D721Med (cell line): ENCODE measurements around the gene IGSF21.
A peak's percentile ranks its signal among the peaks of the same experiment; 100 is the strongest.

Experiments
- DNase-seq: peaks from one replicate; pipeline ENCODE4 v3.0.0; 2011; ENCODE audit warnings: low spot score; ENCODE audit not compliant: insufficient read length
- FAIRE-seq: peaks from 2 replicates; lab custom pipeline; 2011; peaks lifted over from hg19 to GRCh38; lab: Jason Lieb, UNC
- TF ChIP-seq, protein P1 (sequence below): IDR thresholded peaks from 2 replicates; pipeline ENCODE4 v1.5.1; 2012; ENCODE audit warnings: mild to moderate bottlenecking, control low read depth; ENCODE audit not compliant: insufficient read depth; ENCODE audit errors: missing control alignments

Gene IGSF21

DNA sequence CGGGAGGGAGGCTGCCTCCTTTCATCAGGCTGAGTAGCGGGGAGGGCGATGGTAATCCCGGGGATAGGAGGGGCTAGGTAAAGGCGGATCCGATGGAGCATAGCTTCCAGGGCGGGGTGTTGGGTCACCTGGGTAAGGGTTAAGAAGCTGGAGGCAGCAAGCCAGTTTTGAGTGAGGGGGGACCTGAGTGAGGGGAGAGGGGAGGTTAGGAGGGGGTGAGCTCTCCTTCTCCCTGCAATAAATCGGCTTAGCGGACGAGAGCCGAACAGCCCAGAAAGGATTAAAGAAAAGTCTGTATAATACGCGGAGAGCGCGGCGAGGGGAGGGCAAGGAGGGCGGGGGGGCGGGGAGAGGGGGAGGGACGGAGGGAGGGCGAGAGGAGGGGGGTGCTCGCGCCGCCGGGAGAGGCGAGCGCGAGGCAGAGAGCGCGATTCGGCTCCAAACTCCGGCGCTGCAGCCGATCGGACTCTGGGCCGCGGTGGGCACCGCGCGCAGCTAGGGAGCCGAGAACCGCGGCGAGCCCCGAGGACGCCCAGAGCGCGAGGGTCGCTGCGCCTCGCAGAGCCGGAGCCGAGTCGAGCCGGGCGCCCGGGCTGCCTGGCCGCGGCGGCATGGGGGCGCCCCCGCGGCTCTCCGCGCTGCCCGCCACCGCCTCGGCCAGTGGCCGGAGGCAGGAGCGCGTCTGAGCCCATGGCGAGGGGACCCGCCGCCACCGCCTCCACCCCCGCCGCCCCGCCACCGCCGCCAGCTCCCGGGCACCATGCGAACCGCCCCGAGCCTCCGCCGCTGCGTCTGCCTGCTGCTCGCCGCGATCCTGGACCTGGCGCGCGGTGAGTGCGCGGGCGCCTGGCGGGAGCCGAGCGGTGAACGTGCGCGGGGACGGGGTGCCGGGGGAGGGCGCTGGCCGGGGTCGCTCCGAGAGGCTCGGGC is at the start of gene IGSF21:
Gene IGSF21 (plus strand): TSS at position 430 of the 930 bp plus-strand sequence. CDS start 331 bp downstream, at position 761.
- TF ChIP-seq, protein P1, sequence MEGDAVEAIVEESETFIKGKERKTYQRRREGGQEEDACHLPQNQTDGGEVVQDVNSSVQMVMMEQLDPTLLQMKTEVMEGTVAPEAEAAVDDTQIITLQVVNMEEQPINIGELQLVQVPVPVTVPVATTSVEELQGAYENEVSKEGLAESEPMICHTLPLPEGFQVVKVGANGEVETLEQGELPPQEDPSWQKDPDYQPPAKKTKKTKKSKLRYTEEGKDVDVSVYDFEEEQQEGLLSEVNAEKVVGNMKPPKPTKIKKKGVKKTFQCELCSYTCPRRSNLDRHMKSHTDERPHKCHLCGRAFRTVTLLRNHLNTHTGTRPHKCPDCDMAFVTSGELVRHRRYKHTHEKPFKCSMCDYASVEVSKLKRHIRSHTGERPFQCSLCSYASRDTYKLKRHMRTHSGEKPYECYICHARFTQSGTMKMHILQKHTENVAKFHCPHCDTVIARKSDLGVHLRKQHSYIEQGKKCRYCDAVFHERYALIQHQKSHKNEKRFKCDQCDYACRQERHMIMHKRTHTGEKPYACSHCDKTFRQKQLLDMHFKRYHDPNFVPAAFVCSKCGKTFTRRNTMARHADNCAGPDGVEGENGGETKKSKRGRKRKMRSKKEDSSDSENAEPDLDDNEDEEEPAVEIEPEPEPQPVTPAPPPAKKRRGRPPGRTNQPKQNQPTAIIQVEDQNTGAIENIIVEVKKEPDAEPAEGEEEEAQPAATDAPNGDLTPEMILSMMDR: no peak
- DNase-seq (peak; percentile 45), FAIRE-seq (no peak)

DNA sequence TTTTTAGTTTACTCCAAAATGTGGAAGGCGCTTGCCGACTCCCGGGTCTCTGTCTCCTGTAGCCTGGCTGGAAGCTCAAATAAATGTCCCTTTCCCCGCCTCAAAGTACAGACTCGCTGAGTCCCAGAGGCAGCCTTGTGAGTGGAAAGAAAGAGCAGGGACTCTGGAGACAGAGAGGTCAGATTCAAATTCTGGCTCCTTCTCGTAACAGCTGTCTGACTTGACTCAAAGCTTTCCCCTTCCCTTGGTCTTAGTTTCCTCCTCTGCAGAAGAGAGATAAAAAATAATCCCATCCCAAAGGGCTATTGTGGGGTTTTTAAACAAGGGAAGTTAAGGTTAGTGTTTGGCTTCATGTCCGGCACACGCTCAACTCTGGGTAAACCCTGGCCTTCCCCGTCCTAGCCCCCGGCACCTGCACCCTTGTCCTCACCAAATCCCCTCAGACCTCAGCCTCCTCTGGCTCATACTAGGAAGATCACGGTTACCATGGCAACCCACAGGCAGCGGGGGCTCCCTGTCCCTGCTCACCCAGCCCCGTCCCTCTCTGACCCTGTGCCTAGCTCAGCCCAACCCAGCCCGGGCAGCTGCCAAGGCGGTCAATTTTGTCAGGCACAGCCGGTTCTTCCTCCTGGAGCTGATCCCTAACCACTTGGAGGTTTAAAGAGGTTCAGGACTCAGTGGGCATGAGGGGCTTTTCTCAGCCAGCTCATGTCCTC is 49.2 kb upstream of the IGSF21 start:
- FAIRE-seq: no peak
- DNase-seq: no peak
- TF ChIP-seq, protein P1: no peak

DNA sequence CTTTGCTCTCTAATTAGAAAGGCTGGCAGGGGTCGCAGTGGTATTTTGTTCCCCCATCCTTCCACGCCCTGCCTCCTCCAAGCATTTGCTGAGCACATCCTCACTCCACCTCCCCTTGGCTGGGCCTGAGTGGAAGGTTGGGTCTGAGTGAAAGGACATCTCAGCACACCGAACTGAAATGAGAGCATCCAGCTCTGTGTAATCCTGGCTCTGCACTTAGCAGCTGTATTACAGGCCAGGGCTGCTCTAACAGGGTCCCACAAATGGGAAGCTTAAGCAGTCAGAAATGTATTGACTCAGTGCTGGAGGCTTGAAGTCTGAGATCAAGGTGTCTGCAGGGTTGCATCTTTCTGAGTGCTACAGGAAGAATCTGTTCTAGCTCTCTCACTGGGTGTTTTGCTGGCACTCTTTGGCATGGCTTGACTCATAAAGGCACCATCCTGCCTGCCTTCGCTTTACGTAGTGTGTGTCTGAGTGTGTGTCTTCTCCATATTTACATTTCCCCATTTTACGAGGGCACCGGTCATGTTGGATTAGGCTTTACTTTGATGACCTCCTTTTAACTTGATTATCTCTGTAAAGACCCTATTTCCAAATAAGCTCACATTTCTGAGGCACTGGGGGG is 48.5 kb upstream of the IGSF21 start:
- no peak for FAIRE-seq
- TF ChIP-seq, protein P1: no peak
- DNase-seq: no peak

DNA sequence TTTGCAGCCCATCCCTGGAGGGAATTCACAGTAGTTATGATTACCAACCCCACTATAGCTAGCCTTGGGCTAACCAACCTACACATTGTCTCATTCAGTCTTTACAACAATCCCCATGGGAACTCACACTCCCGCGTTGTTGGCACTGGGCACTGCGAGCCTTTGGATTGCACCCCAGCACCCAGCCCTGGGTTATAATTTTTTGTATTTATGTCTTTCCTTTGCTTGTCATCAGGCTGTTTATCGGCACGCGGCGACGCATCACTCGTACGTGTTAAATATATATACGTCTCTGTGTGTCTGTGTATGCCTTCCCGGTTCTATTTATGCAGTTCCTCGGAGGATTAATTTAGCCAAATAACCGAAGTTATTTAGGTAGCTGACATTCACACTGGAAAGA is 47.2 kb upstream of the IGSF21 start:
- no peak for FAIRE-seq
- TF ChIP-seq, protein P1: no peak
- no peak for DNase-seq

DNA sequence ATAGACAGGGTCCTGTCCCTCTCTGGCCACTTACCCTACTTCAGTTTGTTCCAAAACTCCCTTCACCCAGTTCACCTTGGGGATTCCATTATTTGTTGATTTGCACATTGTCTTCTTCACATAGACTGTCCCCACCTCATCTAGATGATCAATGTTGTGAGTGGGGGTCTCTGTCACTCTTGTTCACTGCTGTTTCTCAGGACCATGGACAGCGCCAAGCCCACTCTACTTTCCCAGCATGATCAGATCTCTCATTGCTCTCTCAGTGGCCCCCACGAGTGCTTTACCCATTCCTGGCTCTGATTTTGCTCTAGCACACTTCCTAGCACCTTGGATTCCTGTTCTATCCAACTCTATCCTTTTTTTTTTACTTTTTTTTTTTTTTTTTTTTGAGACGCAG is 45.4 kb upstream of the IGSF21 start:
- no peak for DNase-seq

DNA sequence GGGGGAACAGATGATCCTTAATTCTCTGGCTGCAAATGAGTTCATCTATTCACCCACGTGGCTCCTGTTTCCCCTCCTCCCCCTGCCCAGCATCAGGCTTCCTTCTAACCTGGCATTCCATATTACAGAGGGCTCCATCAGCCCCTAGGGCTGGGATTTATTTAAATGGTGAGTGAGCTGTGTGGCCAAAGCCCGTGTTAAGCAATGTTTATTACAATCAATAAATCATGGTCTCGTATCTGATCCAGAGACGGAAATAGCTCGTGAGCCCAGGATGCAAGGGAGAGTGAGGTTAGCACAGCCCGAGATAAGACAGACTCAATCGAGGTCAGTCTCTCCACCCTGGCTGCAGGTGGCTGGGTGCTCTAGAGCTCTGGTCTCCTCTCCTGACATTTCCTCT is 43.1 kb upstream of the IGSF21 start:
- DNase-seq: no peak
- TF ChIP-seq, protein P1: no peak
- no peak for FAIRE-seq

More for the DNA sequence above, 45.4 kb upstream of the IGSF21 start:
- no peak for FAIRE-seq
- TF ChIP-seq, protein P1: no peak
